GM12864 (cell line): Measurements from ENCODE around the gene CNTNAP2.

ENCODE experiments used
- DNase-seq: peaks from one replicate; pipeline ENCODE4 v3.0.0-alpha.2; 2011; ENCODE audit warnings: low read depth
- H3K4me3 ChIP-seq: 2 replicates; pipeline ENCODE4 v1.5.1; 2011; ENCODE audit warnings: mild to moderate bottlenecking, low read depth, low read length, control low read depth
- CTCF ChIP-seq: IDR thresholded peaks from 2 replicates; pipeline ENCODE4 v1.5.1; 2011; ENCODE audit warnings: low read depth, mild to moderate bottlenecking, moderate library complexity, low read length, control low read depth, inconsistent platforms; ENCODE audit errors: missing control alignments

The CNTNAP2 gene

GRCh38 chr7:146660839-146661238 is 544.2 kb downstream of the CNTNAP2 start:
- no peak overlapping the region for H3K4me3 ChIP-seq
- no peak for DNase-seq
- no peak for TF ChIP-seq CTCF

GRCh38 chr7:146661435-146661834 is 544.8 kb downstream of the CNTNAP2 start:
- no peak overlapping the region for H3K4me3 ChIP-seq
- no peak for TF ChIP-seq CTCF
- no peak for DNase-seq

GRCh38 chr7:146661929-146662328 is 545.3 kb downstream of the CNTNAP2 start:
- no peak for TF ChIP-seq CTCF
- no peak for DNase-seq

GRCh38 chr7:146665023-146665422 is 548.4 kb downstream of the CNTNAP2 start:
- DNase-seq, result no peak
- H3K4me3 ChIP-seq, result no peak overlapping the region
- no peak for TF ChIP-seq CTCF

More at GRCh38 chr7:146661929-146662328, 545.3 kb downstream of the CNTNAP2 start:
- H3K4me3 ChIP-seq, result no peak overlapping the region

GRCh38 chr7:146670532-146670931 is 553.9 kb downstream of the CNTNAP2 start:
- DNase-seq, result no peak
- no peak overlapping the region for H3K4me3 ChIP-seq
- no peak for TF ChIP-seq CTCF

- no peak for DNase-seq
- TF ChIP-seq CTCF, result no peak
- no peak overlapping the region for H3K4me3 ChIP-seq
These were observed 564.9 kb downstream of the CNTNAP2 start for GRCh38 chr7:146681487-146681886.

- DNase-seq, result no peak
- no peak overlapping the region for H3K4me3 ChIP-seq
- no peak for TF ChIP-seq CTCF
These were observed 566.8 kb downstream of the CNTNAP2 start for GRCh38 chr7:146683439-146683838.
